ENCODE data around the gene DLG5.

DNA sequence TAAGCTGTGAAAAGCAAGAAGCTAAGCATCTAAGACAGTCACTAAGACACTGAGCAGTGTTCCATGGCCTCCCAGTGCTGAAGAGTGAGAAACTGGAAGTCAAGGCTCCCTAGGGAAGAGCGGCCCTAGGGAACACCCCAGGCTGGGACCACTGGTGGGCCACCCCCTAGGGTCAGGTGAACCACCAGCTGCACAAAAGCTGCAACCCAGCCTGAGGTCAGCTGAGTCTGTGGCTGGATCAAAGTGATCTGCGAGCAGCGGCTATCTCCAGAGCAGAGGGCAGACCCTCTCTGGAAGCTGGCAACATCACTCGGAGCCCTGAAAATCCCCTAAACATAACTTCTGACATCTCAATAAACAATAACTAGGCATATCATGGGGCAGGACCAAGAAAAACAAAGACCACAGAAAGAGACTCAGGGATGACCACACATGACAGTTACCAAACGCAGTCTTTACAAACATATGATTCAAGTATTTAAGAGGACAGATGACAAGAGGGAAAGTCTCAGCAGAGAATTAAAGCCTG lies 125.8 kb downstream of the DLG5 start:
- TF ChIP-seq, protein P1, sequence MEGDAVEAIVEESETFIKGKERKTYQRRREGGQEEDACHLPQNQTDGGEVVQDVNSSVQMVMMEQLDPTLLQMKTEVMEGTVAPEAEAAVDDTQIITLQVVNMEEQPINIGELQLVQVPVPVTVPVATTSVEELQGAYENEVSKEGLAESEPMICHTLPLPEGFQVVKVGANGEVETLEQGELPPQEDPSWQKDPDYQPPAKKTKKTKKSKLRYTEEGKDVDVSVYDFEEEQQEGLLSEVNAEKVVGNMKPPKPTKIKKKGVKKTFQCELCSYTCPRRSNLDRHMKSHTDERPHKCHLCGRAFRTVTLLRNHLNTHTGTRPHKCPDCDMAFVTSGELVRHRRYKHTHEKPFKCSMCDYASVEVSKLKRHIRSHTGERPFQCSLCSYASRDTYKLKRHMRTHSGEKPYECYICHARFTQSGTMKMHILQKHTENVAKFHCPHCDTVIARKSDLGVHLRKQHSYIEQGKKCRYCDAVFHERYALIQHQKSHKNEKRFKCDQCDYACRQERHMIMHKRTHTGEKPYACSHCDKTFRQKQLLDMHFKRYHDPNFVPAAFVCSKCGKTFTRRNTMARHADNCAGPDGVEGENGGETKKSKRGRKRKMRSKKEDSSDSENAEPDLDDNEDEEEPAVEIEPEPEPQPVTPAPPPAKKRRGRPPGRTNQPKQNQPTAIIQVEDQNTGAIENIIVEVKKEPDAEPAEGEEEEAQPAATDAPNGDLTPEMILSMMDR (IDR thresholded peaks at IDR 0.05), result no peak
- no peak for TF ChIP-seq EZH2 (IDR thresholded peaks at IDR 0.05; ENCODE audit: borderline replicate concordance, insufficient read depth, low read depth, low read length, poor library complexity, severe bottlenecking)
